GM19351 (cell line): ENCODE data around the gene DIPK1C.

Experiments used
- ATAC-seq: cut with Tn5 transposase; IDR thresholded peaks from one replicate; pipeline ENCODE4 v1.9.1; 2021; ENCODE audit warnings: mild to moderate bottlenecking, moderate library complexity; ENCODE audit not compliant: unreplicated experiment

Gene DIPK1C

GRCh38 chr18:74425161-74425560 lies 31.9 kb downstream of the DIPK1C start:
- no peak for ATAC-seq

GRCh38 chr18:74422541-74422940 lies 34.6 kb downstream of the DIPK1C start:
- ATAC-seq = no peak

DNA sequence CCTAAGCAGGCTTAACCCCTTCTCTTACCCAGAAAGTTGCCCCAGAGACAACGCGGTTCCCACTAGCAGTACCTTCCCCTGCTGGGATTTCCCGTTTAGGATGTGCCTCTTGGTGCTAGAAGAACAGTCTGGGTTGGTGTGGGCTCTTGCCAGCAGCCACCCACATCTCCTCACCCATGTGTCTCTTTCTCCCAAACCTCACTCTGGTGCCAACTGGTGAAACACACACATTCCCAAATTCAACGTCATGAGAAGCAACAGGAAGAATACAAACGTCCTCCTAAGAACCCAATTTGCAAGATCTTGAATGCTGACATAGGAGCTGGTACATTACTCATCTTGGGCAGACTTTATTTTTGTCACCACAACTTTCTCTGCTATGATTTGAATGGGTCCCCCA lies 36.2 kb downstream of the DIPK1C start:
- ATAC-seq = no peak

- no peak for ATAC-seq
Measured at GRCh38 chr18:74420481-74420880, 36.6 kb downstream of the DIPK1C start.

DNA sequence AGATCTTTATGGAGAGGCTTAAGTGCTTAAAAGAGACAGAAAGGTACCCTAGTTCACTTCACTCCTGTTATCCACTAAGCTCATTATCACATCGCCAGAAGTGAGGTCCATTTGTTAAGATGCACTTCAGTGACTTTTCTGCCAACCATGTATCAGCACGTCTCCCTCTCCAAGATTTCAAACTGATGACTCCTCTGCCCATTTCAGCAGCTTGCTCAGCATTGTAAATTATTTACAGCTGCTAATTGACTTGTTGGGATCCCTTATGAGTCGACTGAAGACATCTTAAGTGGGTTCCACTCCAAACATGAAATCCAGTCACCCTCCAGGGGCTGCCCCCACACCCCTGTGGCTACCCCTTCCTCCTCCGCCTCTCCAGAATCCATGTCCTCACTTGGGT lies 37.3 kb downstream of the DIPK1C start:
- no peak for ATAC-seq

DNA sequence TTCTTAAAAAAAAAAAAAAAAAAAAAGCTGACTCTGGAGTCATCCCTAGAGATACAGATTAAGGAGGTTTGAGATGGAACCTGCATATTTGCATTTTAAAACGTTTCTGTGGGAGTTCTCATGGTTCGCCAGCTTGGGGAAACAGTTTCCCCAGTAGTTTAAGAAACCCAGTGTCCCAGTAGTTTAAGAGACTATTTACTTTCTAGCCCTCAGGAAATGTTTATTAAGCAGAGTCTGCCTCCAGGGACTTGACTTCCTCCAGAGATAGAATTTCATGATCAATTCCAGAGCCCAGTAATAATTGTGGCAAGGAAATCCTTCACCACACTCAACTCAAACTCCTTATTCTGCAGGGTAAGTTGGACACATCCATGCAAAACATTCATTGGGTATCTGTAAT lies 39.1 kb downstream of the DIPK1C start:
- no peak for ATAC-seq

DNA sequence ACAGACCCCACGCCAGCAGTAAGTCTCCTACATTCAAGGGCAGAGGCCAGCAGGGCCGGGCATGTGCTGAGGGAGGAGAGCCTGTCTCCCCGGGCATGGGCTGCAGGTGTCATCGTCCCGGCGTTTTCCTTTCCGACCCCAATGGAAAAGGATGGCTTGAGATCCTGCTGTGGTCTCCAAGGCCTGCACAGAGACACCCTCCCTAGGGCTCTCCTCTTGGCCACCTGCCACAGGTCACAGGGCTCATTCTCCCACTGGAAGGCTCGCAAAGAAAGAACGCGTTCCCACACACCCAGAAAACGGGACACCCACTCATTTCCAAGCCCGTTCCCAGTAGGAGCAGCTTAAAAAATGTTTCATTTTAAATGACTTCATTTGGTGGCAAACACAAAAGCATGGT lies 41.0 kb downstream of the DIPK1C start:
- no peak for ATAC-seq

DNA sequence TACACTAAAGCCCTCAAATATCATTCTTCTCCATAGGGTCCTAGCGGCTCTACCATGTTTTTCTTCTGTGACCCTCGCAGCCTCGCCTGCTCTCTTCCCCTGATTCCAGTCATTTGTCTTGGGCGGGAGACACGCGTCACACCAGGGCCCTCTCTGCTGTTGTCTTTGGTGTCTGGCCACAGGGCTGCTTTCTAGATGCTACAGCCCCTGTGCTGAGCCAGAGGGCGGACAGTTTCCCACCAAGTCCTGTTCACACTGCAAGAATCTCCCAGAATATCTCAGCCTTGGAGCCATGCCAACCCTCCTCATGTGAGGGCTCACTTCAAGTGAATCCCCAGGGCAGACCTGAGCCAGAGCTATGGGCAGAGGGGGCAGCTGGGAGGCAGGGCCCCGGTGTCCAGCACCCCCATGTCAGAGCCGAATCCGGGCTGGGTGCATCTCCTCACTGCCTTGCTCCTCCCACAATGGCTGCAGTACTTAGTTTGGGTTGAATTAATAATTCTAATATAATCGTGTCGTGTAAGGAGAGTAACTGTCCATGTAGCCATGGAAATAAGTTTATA lies 42.1 kb downstream of the DIPK1C start:
- ATAC-seq = no peak

- ATAC-seq = no peak
Measured at GRCh38 chr18:74413836-74414235, 43.3 kb downstream of the DIPK1C start.

- ATAC-seq = no peak
Measured at GRCh38 chr18:74412116-74412880, 44.8 kb downstream of the DIPK1C start.

GRCh38 chr18:74411475-74411874 lies 45.6 kb downstream of the DIPK1C start:
- ATAC-seq = no peak

DNA sequence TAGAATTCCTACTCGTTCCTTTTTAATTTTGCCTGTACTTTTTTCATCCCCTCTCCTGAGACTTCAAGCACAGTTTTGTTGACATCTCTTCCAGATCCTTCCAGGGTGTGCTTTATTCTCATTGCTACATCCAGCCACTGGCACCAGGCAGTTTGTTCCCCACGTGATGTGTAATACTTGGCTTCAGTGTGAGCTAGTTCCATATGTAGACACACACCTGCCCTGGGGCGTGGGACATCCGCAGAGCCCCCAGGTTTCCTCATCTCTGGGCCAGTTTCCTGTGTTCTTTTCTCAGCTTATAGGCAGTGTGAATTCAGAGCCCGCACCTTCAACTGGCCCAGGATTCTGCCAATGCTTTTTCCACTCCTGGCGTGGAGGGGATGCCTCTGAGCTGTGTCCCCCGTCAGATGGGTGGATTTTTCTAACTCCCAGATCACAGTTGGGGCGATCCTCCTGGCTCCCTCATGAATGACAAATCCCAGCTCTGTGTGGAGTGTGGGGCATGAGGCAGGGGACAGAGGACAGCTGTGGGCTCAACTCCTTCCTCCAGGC lies 46.6 kb downstream of the DIPK1C start:
- ATAC-seq = no peak

DNA sequence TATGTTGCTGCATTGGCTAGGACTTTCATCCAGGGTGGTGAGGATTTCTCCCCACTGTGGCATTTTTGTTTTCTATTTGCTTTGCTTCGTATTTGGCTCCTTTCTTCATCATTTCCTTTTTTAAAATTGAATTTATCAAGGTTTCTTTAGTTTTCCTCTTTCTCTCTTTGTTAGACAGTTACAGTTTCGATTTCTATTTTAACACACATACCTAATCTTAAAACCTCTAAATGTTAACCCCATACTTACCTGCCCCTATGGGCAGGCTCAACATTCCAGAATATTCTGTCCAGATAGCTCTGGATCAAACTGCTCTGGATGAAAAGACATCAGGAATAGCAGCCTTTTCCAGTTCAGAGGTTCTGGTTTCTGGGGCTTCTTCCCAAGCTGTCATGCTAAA lies 49.2 kb downstream of the DIPK1C start:
- no peak for ATAC-seq

DNA sequence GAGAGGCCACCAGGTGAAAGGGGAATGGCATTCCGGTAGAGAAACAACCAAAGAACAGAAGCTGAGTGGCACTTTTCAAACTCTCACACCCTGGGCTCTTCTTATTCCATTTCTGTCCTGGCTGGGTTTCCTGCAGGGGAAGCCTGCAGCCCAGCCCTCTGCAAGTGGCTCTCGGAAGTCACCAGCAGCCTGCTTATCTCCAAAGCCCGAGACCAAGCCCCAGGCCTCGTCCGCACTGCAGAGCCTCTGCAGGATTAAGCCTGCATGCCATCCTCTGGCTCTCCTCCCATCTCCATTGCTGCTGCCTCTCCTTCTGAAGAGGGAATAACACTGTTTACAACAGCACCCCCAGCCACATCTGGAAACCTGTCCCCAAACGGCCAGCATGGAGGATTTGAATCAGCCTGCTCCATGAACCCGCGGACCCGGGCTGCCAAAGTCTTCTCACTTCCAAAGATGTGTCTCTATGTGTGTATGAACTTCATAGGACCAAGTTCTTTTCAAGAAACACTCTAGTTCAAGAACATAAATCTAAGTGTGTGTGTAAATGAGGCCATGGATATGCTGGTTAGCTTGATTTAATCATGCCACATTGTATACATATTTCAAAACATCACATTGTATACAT lies 54.2 kb downstream of the DIPK1C start:
- ATAC-seq = no peak

DNA sequence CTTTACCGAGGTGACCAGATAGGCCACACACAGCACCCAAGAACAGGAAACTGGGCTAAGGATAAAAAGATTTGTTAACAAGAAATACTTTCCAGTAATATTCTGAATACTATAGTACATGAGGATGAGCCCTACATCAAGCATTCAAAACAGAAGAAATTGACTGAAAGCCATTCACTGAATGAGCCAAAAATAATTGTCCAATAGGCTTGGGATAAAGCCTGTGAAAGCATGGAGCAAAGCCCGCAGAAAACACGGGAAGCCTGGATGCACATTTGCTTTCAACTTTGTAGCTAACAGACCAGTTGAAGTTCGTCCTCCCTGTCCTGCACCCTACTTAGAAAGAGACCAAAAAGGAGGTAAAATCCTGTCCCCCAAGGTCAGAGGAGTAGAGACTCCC lies 56.3 kb downstream of the DIPK1C start:
- no peak for ATAC-seq

DNA sequence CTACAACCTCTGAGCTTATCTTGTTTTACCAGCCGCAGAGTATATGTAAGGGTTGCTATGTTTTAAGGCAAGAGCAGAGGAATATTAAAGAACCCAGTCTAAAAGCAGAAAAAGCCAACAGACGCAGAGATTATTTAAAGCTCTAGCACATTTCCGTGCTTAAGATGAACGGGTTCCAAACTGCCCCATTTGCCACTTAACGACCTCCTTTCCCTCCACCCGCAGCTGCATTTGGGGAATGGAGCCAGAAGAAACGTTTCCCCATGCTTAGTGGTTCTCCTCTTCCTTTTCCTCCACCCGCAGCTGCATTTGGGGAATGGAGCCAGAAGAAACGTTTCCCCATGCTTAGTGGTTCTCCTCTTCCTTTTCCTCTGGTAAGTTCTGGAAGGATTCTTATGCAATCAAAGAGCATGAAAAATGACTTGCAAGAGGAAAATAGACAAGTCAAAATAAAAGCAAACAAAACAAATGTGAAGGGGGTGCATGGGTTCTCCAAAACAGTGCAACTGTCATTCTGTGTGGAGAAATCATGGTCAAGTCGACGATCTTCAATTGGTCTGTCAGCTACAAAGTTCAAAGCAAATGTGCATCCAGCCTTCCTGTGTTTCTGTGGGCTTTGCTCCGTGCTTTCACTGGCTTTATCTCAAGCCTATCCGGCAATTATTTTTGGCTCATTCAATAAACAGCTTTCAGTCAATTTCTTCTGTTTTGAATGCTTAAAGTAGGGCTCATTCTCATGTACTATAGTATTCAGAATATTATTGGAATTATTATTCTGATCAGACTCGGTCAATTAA lies 57.8 kb downstream of the DIPK1C start:
- ATAC-seq = no peak

DNA sequence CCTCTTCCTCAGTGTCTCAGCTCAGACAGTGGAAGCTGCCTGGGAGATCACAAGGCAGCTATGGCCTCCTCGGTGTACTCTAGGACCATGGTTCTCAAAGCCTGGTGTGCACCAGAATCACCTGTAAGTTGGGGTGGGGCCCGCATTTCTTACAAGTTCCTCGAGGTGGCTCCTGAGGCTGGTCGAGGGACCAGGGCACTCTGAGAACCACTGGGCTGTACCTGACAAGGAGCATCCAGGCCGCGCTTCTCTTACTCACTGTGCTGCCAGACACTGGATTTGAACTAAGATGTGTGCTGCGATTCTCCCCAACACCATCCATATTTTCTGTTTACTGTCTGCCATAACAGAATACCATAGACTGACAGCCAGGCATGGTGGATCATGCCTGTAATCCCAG lies 59.5 kb downstream of the DIPK1C start:
- ATAC-seq = peak; percentile 55

DNA sequence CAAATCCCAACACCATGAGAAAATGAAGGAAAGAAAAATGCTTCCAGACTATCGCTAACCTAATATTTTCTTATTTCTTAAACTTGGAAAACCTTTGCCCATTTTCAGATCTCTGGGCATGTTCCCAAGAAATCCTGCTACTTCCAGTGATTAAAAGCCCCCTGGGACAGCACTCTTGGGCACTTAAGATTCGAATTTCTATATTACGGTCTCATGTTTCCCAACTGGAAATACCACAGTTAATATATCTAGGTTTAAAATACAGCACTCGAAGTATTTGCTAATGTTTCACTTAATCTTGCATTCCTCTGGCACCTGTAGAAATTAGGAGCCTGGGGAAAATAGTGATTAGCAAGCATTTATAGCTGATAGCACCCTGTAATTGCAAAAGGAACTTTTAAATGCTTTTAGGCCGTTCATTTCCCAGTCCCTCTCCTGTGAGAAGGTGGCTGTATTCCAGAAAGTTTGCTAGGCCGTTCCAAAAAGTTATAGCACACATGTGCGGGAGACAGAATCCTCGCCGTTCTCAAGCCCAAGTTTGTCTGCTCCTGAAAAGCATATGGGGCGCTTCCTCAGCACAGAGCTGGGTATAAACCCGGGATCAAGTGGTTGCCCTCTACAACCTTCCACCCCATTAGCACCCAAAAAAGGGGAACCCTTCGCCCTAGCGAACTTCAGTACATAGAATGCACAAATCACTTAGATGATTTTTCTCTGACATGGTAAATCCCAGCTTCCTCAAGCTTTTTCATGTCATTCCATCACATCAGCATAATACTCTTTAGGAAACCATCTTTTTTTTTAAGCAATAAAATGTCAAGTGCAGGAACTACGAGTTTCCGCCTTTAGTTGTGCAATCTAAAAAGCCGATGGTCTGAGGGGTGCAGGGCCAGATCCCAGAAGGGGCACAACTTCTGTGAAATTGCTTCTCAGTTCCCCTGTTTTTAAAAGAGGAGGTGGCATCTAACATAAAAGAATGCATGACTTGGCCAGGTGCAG lies 60.6 kb downstream of the DIPK1C start:
- no peak for ATAC-seq

GRCh38 chr18:74395648-74396154 lies 61.4 kb downstream of the DIPK1C start:
- no peak for ATAC-seq

DNA sequence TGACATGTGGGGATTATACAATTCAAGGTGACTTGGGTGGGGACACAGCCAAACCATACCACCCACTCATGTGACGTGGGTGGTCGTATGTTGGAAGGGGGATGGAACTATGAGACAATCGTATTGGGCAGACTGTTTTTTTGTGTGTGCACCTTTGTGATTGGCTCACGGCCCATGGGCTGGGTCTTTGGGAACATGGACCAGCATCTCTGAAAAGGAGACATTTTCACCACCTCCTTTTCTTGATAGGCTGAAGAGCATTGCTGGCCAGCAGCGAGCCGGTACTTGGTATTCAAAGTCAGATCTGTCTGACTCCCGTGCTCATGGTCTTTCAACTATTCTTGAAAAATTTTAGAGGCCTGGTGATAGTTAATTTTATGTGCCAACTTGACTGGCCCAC lies 62.1 kb downstream of the DIPK1C start:
- no peak for ATAC-seq
